ENCODE data around the gene COL4A1. TPM values are rescaled to one million over a fixed set of nuclear protein-coding genes. Genes with fewer than 3 reads are reported as not detected.
A peak's percentile ranks its signal among the peaks of the same experiment; 100 is the strongest.

Gene COL4A1
- total RNA-seq, 1 donor from 2014 or later, result 2,489 TPM

- peak overlapping the region; percentile 48 for H3K27ac ChIP-seq (ENCODE audit: low read depth, low read length)
- peak overlapping the region; percentile 84 for H3K27ac Mint-ChIP-seq (ENCODE audit: unreplicated experiment)
Measured at GRCh38 chr13:110185696-110186095, 121.3 kb downstream of the COL4A1 start.

DNA sequence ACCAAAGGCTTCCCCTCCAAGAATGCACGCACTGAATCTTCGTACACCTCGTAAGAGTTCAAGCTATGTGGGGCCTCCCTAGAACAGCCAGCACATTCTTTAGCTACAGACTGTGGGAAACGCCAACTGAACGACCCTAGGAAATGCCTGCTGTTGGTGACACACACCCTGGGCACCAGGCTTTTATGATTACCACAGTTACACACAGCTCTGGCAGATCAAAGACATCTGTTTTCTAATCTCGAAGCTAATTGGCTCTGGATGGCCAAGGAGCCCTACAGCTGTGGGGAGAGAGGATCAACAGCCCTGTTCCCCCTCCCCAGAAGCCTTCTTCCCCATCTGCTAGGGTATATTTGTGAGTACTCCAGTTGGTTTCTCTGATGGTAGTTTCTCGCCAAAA lies 123.0 kb downstream of the COL4A1 start:
- H3K4me3 ChIP-seq (ENCODE audit: insufficient read depth, low read depth, low read length), result no peak overlapping the region

More at GRCh38 chr13:110185696-110186095, 121.3 kb downstream of the COL4A1 start:
- H3K27me3 ChIP-seq (ENCODE audit: insufficient read depth, low read length), result no peaks in the 10 kb centered on the region
- H3K4me1 ChIP-seq (ENCODE audit: insufficient read depth, low read length), result peaks cover 34% of the 10 kb centered on the region
- peak overlapping the region; percentile 14 for H3K4me2 ChIP-seq (ENCODE audit: low read length)
- H3K79me2 ChIP-seq (ENCODE audit: insufficient read depth, low read length), result no peaks in the 10 kb centered on the region
- H3K27me3 Mint-ChIP-seq (ENCODE audit: low read depth, unreplicated experiment), result no peaks in the 10 kb centered on the region
- DNase-seq (ENCODE audit: low read depth) (peak; percentile 96), FAIRE-seq (no peak)
- TF ChIP-seq EZH2 (IDR thresholded peaks at IDR 0.05; ENCODE audit: insufficient read depth, low read length), result no peak
- TF ChIP-seq, protein P1, sequence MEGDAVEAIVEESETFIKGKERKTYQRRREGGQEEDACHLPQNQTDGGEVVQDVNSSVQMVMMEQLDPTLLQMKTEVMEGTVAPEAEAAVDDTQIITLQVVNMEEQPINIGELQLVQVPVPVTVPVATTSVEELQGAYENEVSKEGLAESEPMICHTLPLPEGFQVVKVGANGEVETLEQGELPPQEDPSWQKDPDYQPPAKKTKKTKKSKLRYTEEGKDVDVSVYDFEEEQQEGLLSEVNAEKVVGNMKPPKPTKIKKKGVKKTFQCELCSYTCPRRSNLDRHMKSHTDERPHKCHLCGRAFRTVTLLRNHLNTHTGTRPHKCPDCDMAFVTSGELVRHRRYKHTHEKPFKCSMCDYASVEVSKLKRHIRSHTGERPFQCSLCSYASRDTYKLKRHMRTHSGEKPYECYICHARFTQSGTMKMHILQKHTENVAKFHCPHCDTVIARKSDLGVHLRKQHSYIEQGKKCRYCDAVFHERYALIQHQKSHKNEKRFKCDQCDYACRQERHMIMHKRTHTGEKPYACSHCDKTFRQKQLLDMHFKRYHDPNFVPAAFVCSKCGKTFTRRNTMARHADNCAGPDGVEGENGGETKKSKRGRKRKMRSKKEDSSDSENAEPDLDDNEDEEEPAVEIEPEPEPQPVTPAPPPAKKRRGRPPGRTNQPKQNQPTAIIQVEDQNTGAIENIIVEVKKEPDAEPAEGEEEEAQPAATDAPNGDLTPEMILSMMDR (IDR thresholded peaks at IDR 0.05; ENCODE audit: insufficient read depth, low read depth, low read length), result no peak
- H3K9me3 ChIP-seq (ENCODE audit: insufficient read depth, low read depth, low read length), result no peaks in the 10 kb centered on the region
- no peak overlapping the region for H2AFZ ChIP-seq (ENCODE audit: low read depth, low read length)
- H3K36me3 Mint-ChIP-seq (ENCODE audit: low read depth, unreplicated experiment), result peaks cover 63% of the 10 kb centered on the region
- peak overlapping the region; percentile 14 for H3K4me3 Mint-ChIP-seq (ENCODE audit: unreplicated experiment)
- H4K20me1 ChIP-seq (ENCODE audit: insufficient read depth, low read length), result peaks cover 81% of the 10 kb centered on the region
- peak overlapping the region; percentile 20 for H3K9ac ChIP-seq (ENCODE audit: low read length)
- no peaks in the 10 kb centered on the region for H3K9me3 Mint-ChIP-seq (ENCODE audit: unreplicated experiment)
- H3K4me1 Mint-ChIP-seq (ENCODE audit: low read depth, unreplicated experiment), result peaks cover 25% of the 10 kb centered on the region
- H3K36me3 ChIP-seq (ENCODE audit: insufficient read depth, low read length), result peaks cover 76% of the 10 kb centered on the region
- no peak overlapping the region for H3K4me3 ChIP-seq (ENCODE audit: insufficient read depth, low read depth, low read length)

GRCh38 chr13:110182461-110182860 lies 124.5 kb downstream of the COL4A1 start:
- H3K9me3 Mint-ChIP-seq (ENCODE audit: unreplicated experiment), result no peaks in the 10 kb centered on the region
- peaks cover 55% of the 10 kb centered on the region for H3K36me3 Mint-ChIP-seq (ENCODE audit: low read depth, unreplicated experiment)
- no peak overlapping the region for H3K4me3 Mint-ChIP-seq (ENCODE audit: unreplicated experiment)
- Histone ChIP-seq H3K27ac (ENCODE audit: low read depth, low read length) (no peak overlapping the region), H3K36me3 (ENCODE audit: insufficient read depth, low read length) (peaks cover 77% of the 10 kb centered on the region), H2AFZ (ENCODE audit: low read depth, low read length) (no peak overlapping the region), H3K4me2 (ENCODE audit: low read length) (no peak overlapping the region), H3K4me1 (ENCODE audit: insufficient read depth, low read length) (peaks cover 21% of the 10 kb centered on the region), H4K20me1 (ENCODE audit: insufficient read depth, low read length) (peaks cover 71% of the 10 kb centered on the region), H3K79me2 (ENCODE audit: insufficient read depth, low read length) (no peaks in the 10 kb centered on the region), H3K27me3 (ENCODE audit: insufficient read depth, low read length) (no peaks in the 10 kb centered on the region), H3K4me3 (ENCODE audit: insufficient read depth, low read depth, low read length) (no peak overlapping the region), H3K9me3 (ENCODE audit: insufficient read depth, low read depth, low read length) (no peaks in the 10 kb centered on the region), H3K9ac (ENCODE audit: low read length) (no peak overlapping the region)
- FAIRE-seq (no peak), DNase-seq (ENCODE audit: low read depth) (no peak)
- H3K4me1 Mint-ChIP-seq (ENCODE audit: low read depth, unreplicated experiment), result peaks cover 19% of the 10 kb centered on the region
- no peaks in the 10 kb centered on the region for H3K27me3 Mint-ChIP-seq (ENCODE audit: low read depth, unreplicated experiment)
- TF ChIP-seq, protein P1 (IDR thresholded peaks at IDR 0.05; ENCODE audit: insufficient read depth, low read depth, low read length), result no peak
- no peak for TF ChIP-seq EZH2 (IDR thresholded peaks at IDR 0.05; ENCODE audit: insufficient read depth, low read length)
- H3K27ac Mint-ChIP-seq (ENCODE audit: unreplicated experiment), result no peak overlapping the region

More for the DNA sequence above, 123.0 kb downstream of the COL4A1 start:
- Histone ChIP-seq H4K20me1 (ENCODE audit: insufficient read depth, low read length) (peaks cover 81% of the 10 kb centered on the region), H3K27me3 (ENCODE audit: insufficient read depth, low read length) (no peaks in the 10 kb centered on the region), H3K9me3 (ENCODE audit: insufficient read depth, low read depth, low read length) (no peaks in the 10 kb centered on the region), H3K79me2 (ENCODE audit: insufficient read depth, low read length) (no peaks in the 10 kb centered on the region), H2AFZ (ENCODE audit: low read depth, low read length) (no peak overlapping the region), H3K4me2 (ENCODE audit: low read length) (no peak overlapping the region), H3K4me1 (ENCODE audit: insufficient read depth, low read length) (peaks cover 34% of the 10 kb centered on the region), H3K9ac (ENCODE audit: low read length) (peak overlapping the region; percentile 19), H3K27ac (ENCODE audit: low read depth, low read length) (no peak overlapping the region), H3K36me3 (ENCODE audit: insufficient read depth, low read length) (peaks cover 77% of the 10 kb centered on the region)
- Mint-ChIP-seq H3K4me1 (ENCODE audit: low read depth, unreplicated experiment) (peaks cover 25% of the 10 kb centered on the region), H3K9me3 (ENCODE audit: unreplicated experiment) (no peaks in the 10 kb centered on the region), H3K27me3 (ENCODE audit: low read depth, unreplicated experiment) (no peaks in the 10 kb centered on the region), H3K36me3 (ENCODE audit: low read depth, unreplicated experiment) (peaks cover 60% of the 10 kb centered on the region), H3K27ac (ENCODE audit: unreplicated experiment) (peak overlapping the region; percentile 20), H3K4me3 (ENCODE audit: unreplicated experiment) (no peak overlapping the region)
- TF ChIP-seq, protein P1 (IDR thresholded peaks at IDR 0.05; ENCODE audit: insufficient read depth, low read depth, low read length), result no peak
- no peak for TF ChIP-seq EZH2 (IDR thresholded peaks at IDR 0.05; ENCODE audit: insufficient read depth, low read length)
- FAIRE-seq, result no peak
- DNase-seq (ENCODE audit: low read depth), result no peak
